Endometrium (tissue), 2 donors: Measurements from ENCODE around the gene C3orf20.

Source experiments
- FAIRE-seq: peaks from 2 replicates; lab custom pipeline; 2012; peaks lifted over from hg19 to GRCh38; lab: Jason Lieb, UNC
- donor health status: control.
- donor health status: control.

Gene C3orf20

GRCh38 chr3:14760185-14760584 is 85.2 kb downstream of the C3orf20 start:
- FAIRE-seq, result no peak

- FAIRE-seq, result no peak
Measured at GRCh38 chr3:14761121-14761672, 86.3 kb downstream of the C3orf20 start.

DNA sequence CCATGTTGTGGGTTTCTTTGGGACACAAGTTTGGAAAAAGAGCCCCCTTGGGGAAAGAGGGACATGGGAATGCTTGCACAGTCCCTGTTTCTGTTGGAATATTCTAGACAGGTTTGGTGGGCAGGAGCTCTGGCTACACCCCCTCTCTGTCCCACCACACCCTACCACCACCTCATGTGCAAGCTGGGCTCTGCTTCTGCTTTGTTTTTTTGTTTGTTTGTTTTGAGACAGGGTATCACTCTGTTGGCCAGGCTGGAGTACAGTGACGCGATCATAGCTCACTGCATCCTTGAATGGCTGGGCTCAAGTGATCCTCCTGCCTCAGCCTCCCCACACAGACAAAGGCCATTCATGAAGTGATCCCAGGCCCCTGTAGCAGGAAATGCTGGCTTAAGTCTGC is 86.9 kb downstream of the C3orf20 start:
- no peak for FAIRE-seq

DNA sequence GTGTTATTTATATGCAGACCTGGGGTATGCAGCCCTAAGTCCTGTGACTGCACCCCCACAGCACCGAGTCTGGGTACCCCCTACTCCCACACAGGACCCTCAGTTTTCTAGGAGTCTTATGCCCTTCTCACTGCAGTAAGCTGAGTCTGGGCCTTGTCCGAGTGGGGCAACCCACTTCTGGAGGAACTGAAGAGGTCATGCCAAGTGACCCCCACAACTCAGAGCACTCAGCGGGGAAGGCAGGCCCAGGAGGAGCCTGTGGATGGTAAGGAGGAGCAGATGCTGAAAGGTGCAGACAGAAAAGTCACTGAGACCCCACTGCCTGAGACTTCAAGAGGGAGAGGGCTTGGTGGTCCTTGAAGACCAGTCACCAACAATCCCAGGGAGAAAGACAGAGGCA is 87.8 kb downstream of the C3orf20 start:
- FAIRE-seq, result no peak

GRCh38 chr3:14764331-14765059 is 89.6 kb downstream of the C3orf20 start:
- FAIRE-seq, result no peak

- FAIRE-seq, result no peak
Measured at GRCh38 chr3:14765060-14765400, 90.1 kb downstream of the C3orf20 start.

- FAIRE-seq, result no peak
Measured at GRCh38 chr3:14765576-14766427, 90.9 kb downstream of the C3orf20 start.

GRCh38 chr3:14766428-14767244 is 91.7 kb downstream of the C3orf20 start:
- no peak for FAIRE-seq

GRCh38 chr3:14767245-14768051 is 92.5 kb downstream of the C3orf20 start:
- no peak for FAIRE-seq

DNA sequence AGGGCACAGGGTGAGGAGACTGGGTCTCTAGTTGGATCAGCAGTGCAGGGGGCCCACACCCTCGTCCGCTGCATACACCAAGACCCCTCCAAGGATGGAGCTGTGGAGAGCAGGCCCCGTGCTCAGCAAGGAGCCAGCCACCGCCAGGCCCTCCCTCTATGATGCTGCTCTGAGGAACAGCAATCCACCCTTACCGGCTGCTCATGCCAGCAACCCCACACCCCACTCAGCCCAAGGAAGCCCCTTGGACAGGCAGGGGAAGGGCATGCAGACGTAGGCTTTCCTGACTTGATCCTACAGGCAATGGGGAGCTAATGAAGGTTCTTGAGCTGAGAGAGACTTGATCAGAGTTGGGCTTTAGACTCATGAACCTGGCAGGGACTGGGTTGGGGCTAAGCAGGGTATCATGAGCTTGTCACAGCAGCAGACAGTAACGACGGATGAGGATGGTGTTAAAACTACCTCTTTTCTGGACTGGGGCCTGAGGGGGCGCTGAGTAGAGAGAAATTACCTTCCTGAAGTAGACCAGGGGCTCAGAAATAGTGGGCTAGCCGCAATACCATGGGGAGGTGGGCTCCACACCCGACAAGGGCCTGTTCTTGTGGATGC is 93.3 kb downstream of the C3orf20 start:
- no peak for FAIRE-seq

GRCh38 chr3:14768881-14769280 is 93.9 kb downstream of the C3orf20 start:
- FAIRE-seq, result no peak

DNA sequence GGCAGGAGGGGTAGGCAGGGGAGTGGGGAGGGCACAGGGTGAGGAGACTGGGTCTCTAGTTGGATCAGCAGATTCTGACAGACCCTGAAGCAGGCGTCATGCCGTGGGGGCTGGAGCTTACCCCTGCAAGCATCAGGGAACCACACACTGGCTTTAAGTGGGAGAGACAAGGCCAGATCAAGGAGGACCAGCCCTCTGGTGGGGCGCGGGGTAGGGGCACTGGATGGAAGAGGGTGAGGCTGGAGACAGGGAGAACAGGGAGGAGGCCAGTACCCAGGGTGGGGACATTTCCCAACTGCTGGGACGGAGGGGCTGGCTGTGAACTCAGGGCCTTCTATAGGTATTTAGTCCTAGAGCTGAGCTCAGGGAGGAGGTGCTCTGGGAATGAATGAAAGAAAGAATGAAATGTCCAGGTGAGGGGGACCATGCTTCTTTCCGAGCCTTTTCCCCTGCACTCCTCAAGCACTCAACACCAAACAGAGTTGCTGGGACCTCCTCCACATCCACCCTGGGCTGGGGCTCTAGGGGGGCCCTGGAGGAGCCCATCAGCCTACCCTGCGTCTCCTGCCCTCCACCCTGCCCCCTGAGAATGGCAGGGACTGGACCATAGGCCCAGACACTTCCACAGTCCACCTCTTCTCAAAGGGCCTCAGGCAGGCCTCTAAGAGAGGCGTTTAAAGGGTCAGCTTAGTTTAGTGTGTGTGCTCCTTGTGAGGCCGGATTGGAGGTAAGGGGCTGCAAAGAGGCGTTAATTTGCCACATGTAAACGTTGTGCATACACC is 94.8 kb downstream of the C3orf20 start:
- no peak for FAIRE-seq

- no peak for FAIRE-seq
Measured at GRCh38 chr3:14770591-14770990, 95.7 kb downstream of the C3orf20 start.

DNA sequence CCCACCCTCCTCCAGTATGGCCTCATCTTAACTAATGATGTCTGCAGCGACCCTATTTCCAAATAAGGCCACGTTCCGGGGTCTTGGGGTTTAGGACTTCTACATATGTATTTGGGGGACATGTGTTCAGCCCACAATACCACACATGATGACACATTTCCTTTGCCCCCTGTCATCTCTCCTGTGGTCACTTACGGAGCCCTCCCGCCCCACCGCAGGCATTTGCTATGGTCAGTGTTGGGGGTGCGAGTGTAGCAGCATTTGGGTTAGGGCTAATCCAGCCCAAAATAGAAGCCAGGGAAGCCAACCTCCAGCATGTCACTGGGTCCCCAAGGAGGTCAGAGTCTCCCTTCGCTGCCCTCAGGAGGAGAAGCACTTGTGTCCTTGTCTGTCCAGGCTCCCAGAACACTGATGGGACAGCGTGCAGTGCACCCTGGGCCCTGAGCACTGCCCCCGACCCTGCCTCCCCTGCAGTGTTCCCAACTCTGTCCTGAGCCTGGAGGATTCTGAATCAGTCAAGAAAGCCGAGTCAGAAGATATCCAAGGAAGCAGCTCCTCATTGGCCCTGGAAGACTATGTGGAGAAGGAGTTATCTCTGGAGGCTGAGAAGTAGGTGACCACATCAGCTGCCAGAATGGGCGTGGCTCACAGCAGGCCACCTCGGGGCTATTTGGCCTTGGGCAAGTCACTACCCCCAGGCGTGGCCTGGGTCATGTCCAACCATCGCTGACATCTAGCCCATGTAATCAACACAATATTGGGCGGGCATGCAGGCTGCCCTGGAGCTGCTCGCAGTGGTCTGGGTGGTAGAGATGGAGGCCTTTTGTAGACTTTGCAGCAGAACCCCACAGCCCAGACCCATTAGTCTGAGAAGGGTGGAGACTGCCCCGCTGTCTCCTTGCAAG is 96.9 kb downstream of the C3orf20 start:
- FAIRE-seq, result no peak

- FAIRE-seq, result no peak
Measured at GRCh38 chr3:14772533-14773138, 97.7 kb downstream of the C3orf20 start.

DNA sequence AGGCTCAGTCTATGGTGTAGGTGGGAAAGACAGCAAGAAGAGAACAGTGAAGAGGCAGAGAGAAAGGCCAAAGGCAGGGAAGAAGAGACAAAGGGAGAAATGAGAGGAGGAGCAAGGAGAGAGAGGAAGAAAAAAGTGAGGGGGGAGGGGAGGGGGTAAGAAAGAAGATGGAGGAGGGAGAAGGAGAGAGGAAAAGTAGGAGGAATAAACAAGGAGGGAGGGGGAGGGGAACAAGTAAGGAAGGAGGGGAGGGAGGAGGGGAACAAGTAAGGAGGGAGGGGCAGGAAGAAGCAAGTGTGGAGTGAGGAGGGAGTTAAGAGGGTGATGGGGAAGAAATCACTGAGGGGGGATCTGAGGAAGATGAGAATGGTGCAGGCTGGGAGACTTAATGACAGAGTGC is 98.3 kb downstream of the C3orf20 start:
- FAIRE-seq, result no peak

- no peak for FAIRE-seq
Measured at GRCh38 chr3:14773691-14774128, 98.8 kb downstream of the C3orf20 start.

- no peak for FAIRE-seq
Measured at GRCh38 chr3:14774431-14774830, 99.5 kb downstream of the C3orf20 start.

- no peak for FAIRE-seq
Measured at GRCh38 chr3:14775011-14775410, 100.1 kb downstream of the C3orf20 start.
